Measurements from ENCODE around the gene SPNS1. TPM values are rescaled to one million over a fixed set of nuclear protein-coding genes. Genes with fewer than 3 reads are reported as not detected.

SPNS1 gene
- total RNA-seq, 1 experiment from 2014 or later = 61.3 TPM

DNA sequence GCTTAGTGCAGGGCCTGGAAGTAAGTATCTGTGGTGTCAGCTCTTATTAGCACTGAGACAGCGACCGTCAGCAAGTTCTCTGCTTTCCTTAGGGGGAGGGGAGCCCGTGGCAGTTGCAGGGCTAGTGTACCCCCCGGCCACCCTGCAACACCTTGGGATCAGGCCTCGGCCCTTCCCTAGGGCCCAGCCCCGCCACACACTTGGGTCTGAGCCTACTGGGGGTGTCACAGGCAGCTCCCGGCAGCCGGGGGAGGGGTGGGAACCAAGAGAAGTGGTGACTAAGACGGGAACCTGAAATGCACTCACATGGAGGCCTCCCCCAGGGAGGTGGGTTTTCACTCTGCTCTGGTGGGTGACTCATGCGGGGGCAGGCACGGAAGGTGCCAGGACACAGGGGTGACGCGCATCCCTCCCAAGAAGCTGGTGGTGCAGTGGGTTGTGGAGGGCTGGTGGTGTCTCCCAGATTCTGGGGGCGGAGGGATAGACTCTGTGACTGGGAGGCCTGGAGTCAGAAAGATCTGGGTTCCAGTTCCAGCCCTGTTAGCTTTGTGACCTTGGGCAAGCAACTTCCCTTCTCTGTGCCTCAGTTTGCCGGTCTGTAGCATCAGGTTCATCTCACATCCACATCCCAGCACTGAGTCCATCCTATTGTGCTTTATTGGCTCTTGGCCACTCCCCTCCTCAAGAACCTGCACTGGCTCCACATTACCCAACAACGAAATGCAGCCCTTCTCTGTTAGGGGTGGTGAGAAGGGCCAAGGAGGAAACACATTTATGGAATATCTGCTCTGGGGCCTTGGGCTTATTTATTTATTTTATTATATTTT lies 54.8 kb downstream of the SPNS1 start:
- no peaks in the 10 kb centered on the region for H3K4me1 ChIP-seq
- H3K27ac Mint-ChIP-seq (ENCODE audit: unreplicated experiment) = no peak overlapping the region
- DNase-seq = no peak
- H3K9me3 Mint-ChIP-seq (ENCODE audit: unreplicated experiment) = no peaks in the 10 kb centered on the region
- intact Hi-C loops (cut with micrococcal nuclease; ENCODE audit: unreplicated experiment) = no loop called here
- ChIA-PET POLR2A (no interaction called here), CTCF (no interaction called here)
- peaks cover 2% of the 10 kb centered on the region for H3K27me3 Mint-ChIP-seq (ENCODE audit: insufficient read depth, unreplicated experiment)
- H3K4me3 Mint-ChIP-seq (ENCODE audit: unreplicated experiment) = no peak overlapping the region
- no peaks in the 10 kb centered on the region for H3K27me3 ChIP-seq (replicated peaks; ENCODE audit: control insufficient read depth, insufficient read depth, low read length)
- no TSS peak for BruUV-seq (replicated peaks)
- TF ChIP-seq CTCF (IDR thresholded peaks at IDR 0.05; ENCODE audit: insufficient read depth in 1 of 2, low read depth in 1 of 2, low read length in 1 of 2, severe bottlenecking in 1 of 2, unreplicated experiment in 1 of 2) = no peak
- no peaks in the 10 kb centered on the region for H3K9me3 ChIP-seq
- H3K4me3 ChIP-seq (ENCODE audit: low read depth, low read length) = no peak overlapping the region
- no peaks in the 10 kb centered on the region for H3K36me3 ChIP-seq (ENCODE audit: control insufficient read depth, insufficient read depth, low read length)
- H3K4me1 Mint-ChIP-seq (ENCODE audit: low read depth, unreplicated experiment) = no peaks in the 10 kb centered on the region
- no peaks in the 10 kb centered on the region for H3K36me3 Mint-ChIP-seq (ENCODE audit: insufficient read depth, unreplicated experiment)

- no peaks in the 10 kb centered on the region for H3K9me3 Mint-ChIP-seq (ENCODE audit: unreplicated experiment)
- POLR2A ChIA-PET = no interaction called here
- intact Hi-C loops (cut with micrococcal nuclease; ENCODE audit: unreplicated experiment) = no loop called here
- no peak overlapping the region for H3K27ac Mint-ChIP-seq (ENCODE audit: unreplicated experiment)
- H3K27me3 Mint-ChIP-seq (ENCODE audit: insufficient read depth, unreplicated experiment) = peaks cover 2% of the 10 kb centered on the region
- H3K27me3 ChIP-seq (replicated peaks; ENCODE audit: control insufficient read depth, insufficient read depth, low read length) = no peaks in the 10 kb centered on the region
- no peaks in the 10 kb centered on the region for H3K36me3 ChIP-seq (ENCODE audit: control insufficient read depth, insufficient read depth, low read length)
- H3K4me3 Mint-ChIP-seq (ENCODE audit: unreplicated experiment) = no peak overlapping the region
- H3K4me1 Mint-ChIP-seq (ENCODE audit: low read depth, unreplicated experiment) = no peaks in the 10 kb centered on the region
- no peak overlapping the region for H3K4me3 ChIP-seq (ENCODE audit: low read depth, low read length)
- H3K36me3 Mint-ChIP-seq (ENCODE audit: insufficient read depth, unreplicated experiment) = no peaks in the 10 kb centered on the region
- H3K4me1 ChIP-seq = no peaks in the 10 kb centered on the region
- BruUV-seq (replicated peaks) = no TSS peak
- no peak for TF ChIP-seq CTCF (IDR thresholded peaks at IDR 0.05; ENCODE audit: insufficient read depth in 1 of 2, low read depth in 1 of 2, low read length in 1 of 2, severe bottlenecking in 1 of 2, unreplicated experiment in 1 of 2)
- no peaks in the 10 kb centered on the region for H3K9me3 ChIP-seq
- no peak for DNase-seq
- CTCF ChIA-PET = no interaction called here
These were observed 55.7 kb downstream of the SPNS1 start for GRCh38 chr16:29030086-29030840.

Other genes starting within 250 kb of the SPNS1 start
- gene NPIPB9, start 223.0 kb upstream of the SPNS1 start, total RNA-seq (2022) = 0.45 and 0.77 TPM in 2 replicates
- gene ATXN2L, start 151.8 kb upstream of the SPNS1 start, total RNA-seq (2022) = 329 and 352 TPM in 2 replicates
- 207 and 234 TPM in 2 replicates for gene TUFM, start 128.4 kb upstream of the SPNS1 start, total RNA-seq (2022)
- 37.0 and 46.4 TPM in 2 replicates for gene SH2B1, start 110.9 kb upstream of the SPNS1 start, total RNA-seq (2022)
- 2.3 and 2.6 TPM in 2 replicates for gene ATP2A1, start 96.3 kb upstream of the SPNS1 start, total RNA-seq (2022)
- gene RABEP2, start 49.5 kb upstream of the SPNS1 start, total RNA-seq (2022) = 22.9 and 24.2 TPM in 2 replicates
- gene CD19, start 42.8 kb upstream of the SPNS1 start, total RNA-seq (2022) = not detected in 2 replicates
- 50.6 and 58.2 TPM in 2 replicates for gene NFATC2IP, start 23.8 kb upstream of the SPNS1 start, total RNA-seq (2022)
- 1.7 and 3.2 TPM in 2 replicates for gene LAT, start 10.3 kb downstream of the SPNS1 start, total RNA-seq (2022)

Measured in Caco-2 (cell line).